Neural cell (in vitro differentiated cells): Measurements from ENCODE around the gene TRUB2. TPM values are rescaled to one million over a fixed set of nuclear protein-coding genes. Genes with fewer than 3 reads are reported as not detected.
"Not testable (repeated sequence)": the region's sequence is repeated elsewhere in the genome, so short reads cannot be mapped to it uniquely, and the experiment has no call there.

Experiments used
- H2AFZ ChIP-seq: fragments of 200-600, 300-800 bp; sonication (generic), shearing (Covaris generic); 2 replicates; pipeline ENCODE4 v1.6.0; 2014; ENCODE audit warnings: low read depth, mild to moderate bottlenecking, antibody characterized with exemption, low read length, moderate library complexity
- H3F3A ChIP-seq: fragments of 200-600 bp; shearing (Covaris generic); 2 replicates; pipeline ENCODE4 v1.6.1; 2016; ENCODE audit warnings: mild to moderate bottlenecking, moderate library complexity, mixed read lengths, antibody characterized with exemption, low read length; ENCODE audit not compliant: insufficient read depth, poor library complexity, severe bottlenecking
- H3K27ac ChIP-seq: fragments of 200-600, 300-800 bp; sonication (generic), shearing (Covaris generic); 2 replicates; pipeline ENCODE4 v1.5.1; 2014; ENCODE audit warnings: mild to moderate bottlenecking, low read length, moderate library complexity
- H3K27me3 ChIP-seq: fragments of 300-800, 200-600 bp; sonication (generic), shearing (Covaris generic); 2 replicates; pipeline ENCODE4 v1.6.0; 2014; ENCODE audit warnings: mild to moderate bottlenecking, low read depth, low read length, moderate library complexity; ENCODE audit not compliant: insufficient read depth
- H3K36me3 ChIP-seq: fragments of 300-800, 200-600 bp; sonication (generic), shearing (Covaris generic); 2 replicates; pipeline ENCODE4 v1.5.1; 2014; ENCODE audit warnings: mild to moderate bottlenecking, antibody characterized with exemption, low read length, moderate library complexity; ENCODE audit not compliant: insufficient read depth
- H3K4me2 ChIP-seq: fragments of 300-800, 200-600 bp; sonication (generic), shearing (Covaris generic); 2 replicates; pipeline ENCODE4 v1.6.0; 2014; ENCODE audit warnings: mild to moderate bottlenecking, low read length
- H3K4me3 ChIP-seq: fragments of 300-800, 200-600 bp; sonication (generic), shearing (Covaris generic); 2 replicates; pipeline ENCODE4 v1.5.1; 2014; ENCODE audit warnings: mild to moderate bottlenecking, low read length, moderate library complexity
- H3K79me2 ChIP-seq: fragments of 200-600 bp; shearing (Covaris generic); replicated peaks from 2 replicates; pipeline ENCODE4 v1.6.0; 2014; ENCODE audit warnings: mild to moderate bottlenecking, low read length, moderate library complexity; ENCODE audit not compliant: insufficient read depth
- H3K9ac ChIP-seq: fragments of 300-800, 200-600 bp; sonication (generic), shearing (Covaris generic); 2 replicates; pipeline ENCODE4 v1.6.1; 2016; ENCODE audit warnings: mild to moderate bottlenecking, low read length, mixed read lengths
- H3K9me2 ChIP-seq: fragments of 200-600 bp; shearing (Covaris generic); 2 replicates; pipeline ENCODE4 v1.6.1; 2016; ENCODE audit warnings: mild to moderate bottlenecking, low read length, mixed read lengths; ENCODE audit not compliant: insufficient read depth
- H3K9me3 ChIP-seq: fragments of 200-600, 300-800 bp; sonication (generic), shearing (Covaris generic); 2 replicates; pipeline ENCODE4 v1.6.1; 2016; ENCODE audit warnings: mild to moderate bottlenecking, mixed run types, low read length, moderate library complexity, mixed read lengths
- H4K20me1 ChIP-seq: fragments of 200-600 bp; shearing (Covaris generic); 2 replicates; pipeline ENCODE4 v1.6.1; 2016; ENCODE audit warnings: mild to moderate bottlenecking, mixed run types; ENCODE audit not compliant: insufficient read depth
- EP300 ChIP-seq: fragments of 450-650 bp; conservative IDR thresholded peaks from 2 replicates; pipeline ENCODE4 v1.6.1; 2014; ENCODE audit warnings: antibody characterized with exemption, mild to moderate bottlenecking, moderate library complexity; ENCODE audit not compliant: poor library complexity, severe bottlenecking
- EZH2 ChIP-seq: fragments of 200-600, 300-800 bp; shearing (Covaris generic), sonication (generic); IDR thresholded peaks from 2 replicates; pipeline ENCODE4 v1.6.1; 2014; ENCODE audit warnings: antibody characterized with exemption, low read length, borderline replicate concordance, mild to moderate bottlenecking; ENCODE audit not compliant: insufficient read depth, poor library complexity, severe bottlenecking
- MXI1 ChIP-seq: fragments of 450-650 bp; conservative IDR thresholded peaks from 2 replicates; pipeline ENCODE4 v1.6.1; 2014; ENCODE audit warnings: antibody characterized with exemption, mild to moderate bottlenecking; ENCODE audit not compliant: poor library complexity, severe bottlenecking
- POLR2AphosphoS5 ChIP-seq: IDR thresholded peaks from 2 replicates; pipeline ENCODE4 v1.6.1; 2012
- REST ChIP-seq: IDR thresholded peaks from 2 replicates; pipeline ENCODE4 v1.6.1; 2012; ENCODE audit warnings: borderline replicate concordance
- SMC3 ChIP-seq: fragments of 450-650 bp; conservative IDR thresholded peaks from 2 replicates; pipeline ENCODE4 v1.6.1; 2014; ENCODE audit warnings: antibody characterized with exemption, mild to moderate bottlenecking, moderate library complexity; ENCODE audit not compliant: poor library complexity
- TAF1 ChIP-seq: IDR thresholded peaks from 2 replicates; pipeline ENCODE4 v1.6.1; 2012; ENCODE audit warnings: low read depth
- polyA plus RNA-seq: library from polyadenylated mRNA; depleted of rRNA; stranded (reverse); fragments of >200 nt; gene quantifications from 2 replicates; pipeline ENCODE4 v1.2.3, GENCODE V29; 2014
- TF ChIP-seq, protein P1 (sequence below): fragments of 450-650 bp; IDR thresholded peaks from 2 replicates; pipeline ENCODE4 v1.5.1; 2014; ENCODE audit warnings: antibody characterized with exemption, mild to moderate bottlenecking, moderate library complexity; ENCODE audit not compliant: poor library complexity, severe bottlenecking

Gene TRUB2
- polyA plus RNA-seq, 1 donor from 2014 or later, result 22.3 TPM

DNA sequence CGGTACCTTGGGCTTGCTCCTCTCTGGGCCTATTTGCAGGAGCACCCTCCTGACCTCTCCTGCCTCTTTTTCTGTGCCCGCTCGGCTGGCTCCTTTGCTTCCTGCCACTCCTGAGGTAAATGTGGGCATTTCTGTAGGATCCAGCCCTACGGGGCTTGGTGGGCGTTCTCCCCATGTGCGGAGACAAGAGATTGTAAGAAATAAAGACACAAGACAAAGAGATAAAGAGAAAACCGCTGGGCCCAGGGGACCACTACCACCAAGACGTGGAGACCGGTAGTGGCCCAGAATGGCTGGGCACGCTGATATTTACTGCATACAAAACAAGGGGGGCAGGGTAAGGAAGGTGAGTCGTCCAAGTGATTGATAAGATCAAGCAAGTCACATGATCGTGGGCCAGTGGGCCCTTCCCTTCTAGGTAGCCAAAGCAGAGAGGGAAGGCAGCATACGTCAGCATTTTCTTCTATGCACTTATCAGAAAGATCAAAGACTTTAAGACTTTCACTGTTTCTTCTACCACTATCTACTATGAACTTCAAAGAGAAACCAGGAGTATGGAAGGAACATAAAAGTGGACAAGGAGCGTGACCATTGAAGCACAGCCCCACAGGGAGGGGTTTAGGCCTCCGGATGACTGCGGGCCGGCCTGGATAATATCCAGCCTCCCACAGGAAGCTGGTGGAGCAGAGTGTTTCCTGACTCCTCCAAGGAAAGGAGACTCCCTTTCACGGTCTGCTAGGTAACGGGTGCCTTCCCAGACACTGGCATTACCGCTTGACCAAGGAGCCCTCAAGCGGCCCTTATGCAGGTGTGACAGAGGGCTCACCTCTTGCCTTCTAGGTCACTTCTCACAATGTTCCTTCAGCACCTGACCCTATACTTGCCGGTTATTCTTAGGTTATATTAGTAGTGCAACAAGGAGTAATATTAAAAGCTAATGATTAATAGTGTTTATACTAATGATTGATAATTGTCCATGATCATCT, 42.9 kb downstream of the TRUB2 start:
- not testable (repeated sequence) for H3K9ac ChIP-seq, H3K27me3 ChIP-seq, H2AFZ ChIP-seq, H3K4me3 ChIP-seq, H3K27ac ChIP-seq, H3K9me2 ChIP-seq, H3K9me3 ChIP-seq, H4K20me1 ChIP-seq, H3K4me2 ChIP-seq, H3K36me3 ChIP-seq, H3F3A ChIP-seq
- H3K79me2 ChIP-seq, result peaks cover 11% of the 10 kb centered on the region

DNA sequence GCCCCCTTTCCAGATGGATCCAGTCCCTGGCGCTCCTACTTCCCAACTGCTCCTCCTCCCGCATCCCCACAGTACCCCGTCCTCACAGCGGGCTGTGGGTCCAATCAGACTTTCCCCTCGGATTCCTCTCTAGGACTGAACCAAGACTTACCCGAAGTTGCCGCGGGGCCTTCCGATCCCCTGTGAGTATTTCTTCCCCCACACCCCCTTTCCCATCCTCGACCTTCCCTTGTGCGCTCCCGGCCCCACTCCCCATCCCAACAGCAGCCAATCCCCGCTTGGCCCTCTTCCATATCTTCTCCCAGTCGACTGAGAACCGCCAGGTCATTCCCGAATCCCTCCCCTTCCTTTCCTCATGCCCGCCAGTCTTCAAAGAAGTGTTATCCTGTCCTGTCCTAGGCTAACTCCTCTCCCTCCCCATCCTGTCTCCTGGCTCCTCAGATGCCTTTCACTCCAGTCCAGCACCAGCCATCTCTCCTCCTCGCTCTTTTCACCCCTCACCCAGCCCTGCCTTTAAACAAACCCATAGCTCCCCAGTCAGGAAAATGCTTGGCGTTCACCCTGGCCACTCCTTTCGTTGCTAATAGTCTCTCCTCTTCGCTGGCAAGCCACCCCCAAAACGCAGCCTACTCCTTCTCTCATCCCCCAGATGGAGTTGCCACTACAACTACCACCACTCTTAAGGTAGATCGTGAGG, 45.5 kb downstream of the TRUB2 start:
- no peaks in the 10 kb centered on the region for H3K27me3 ChIP-seq
- H4K20me1 ChIP-seq, result no peaks in the 10 kb centered on the region
- H2AFZ ChIP-seq, result peak overlapping the region; percentile 67
- no peaks in the 10 kb centered on the region for H3F3A ChIP-seq
- no peaks in the 10 kb centered on the region for H3K36me3 ChIP-seq
- H3K79me2 ChIP-seq, result peaks cover 15% of the 10 kb centered on the region
- H3K4me2 ChIP-seq, result peak overlapping the region; percentile 98
- H3K9ac ChIP-seq, result peak overlapping the region; percentile 74
- H3K4me3 ChIP-seq, result peak overlapping the region; percentile 95
- no peaks in the 10 kb centered on the region for H3K9me3 ChIP-seq
- no peaks in the 10 kb centered on the region for H3K9me2 ChIP-seq
- peak overlapping the region; percentile 54 for H3K27ac ChIP-seq
- TF ChIP-seq EZH2, result no peak
- no peak for TF ChIP-seq REST
- no peak for TF ChIP-seq SMC3
- TF ChIP-seq EP300, result no peak
- no peak for TF ChIP-seq MXI1

- peak; percentile 51 for TF ChIP-seq TAF1
- TF ChIP-seq, protein P1, sequence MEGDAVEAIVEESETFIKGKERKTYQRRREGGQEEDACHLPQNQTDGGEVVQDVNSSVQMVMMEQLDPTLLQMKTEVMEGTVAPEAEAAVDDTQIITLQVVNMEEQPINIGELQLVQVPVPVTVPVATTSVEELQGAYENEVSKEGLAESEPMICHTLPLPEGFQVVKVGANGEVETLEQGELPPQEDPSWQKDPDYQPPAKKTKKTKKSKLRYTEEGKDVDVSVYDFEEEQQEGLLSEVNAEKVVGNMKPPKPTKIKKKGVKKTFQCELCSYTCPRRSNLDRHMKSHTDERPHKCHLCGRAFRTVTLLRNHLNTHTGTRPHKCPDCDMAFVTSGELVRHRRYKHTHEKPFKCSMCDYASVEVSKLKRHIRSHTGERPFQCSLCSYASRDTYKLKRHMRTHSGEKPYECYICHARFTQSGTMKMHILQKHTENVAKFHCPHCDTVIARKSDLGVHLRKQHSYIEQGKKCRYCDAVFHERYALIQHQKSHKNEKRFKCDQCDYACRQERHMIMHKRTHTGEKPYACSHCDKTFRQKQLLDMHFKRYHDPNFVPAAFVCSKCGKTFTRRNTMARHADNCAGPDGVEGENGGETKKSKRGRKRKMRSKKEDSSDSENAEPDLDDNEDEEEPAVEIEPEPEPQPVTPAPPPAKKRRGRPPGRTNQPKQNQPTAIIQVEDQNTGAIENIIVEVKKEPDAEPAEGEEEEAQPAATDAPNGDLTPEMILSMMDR, result no peak
- TF ChIP-seq POLR2AphosphoS5, result peak; percentile 63
- Histone ChIP-seq H3K79me2 (peaks cover 15% of the 10 kb centered on the region), H3K4me3 (peak within 1 kb of the TSS; percentile 95), H3K9me2 (no peaks in the 10 kb centered on the region), H3K4me2 (peak within 1 kb of the TSS; percentile 98), H3K9me3 (no peaks in the 10 kb centered on the region), H2AFZ (peak within 1 kb of the TSS; percentile 77), H4K20me1 (no peaks in the 10 kb centered on the region), H3K27me3 (no peaks in the 10 kb centered on the region), H3F3A (no peaks in the 10 kb centered on the region), H3K27ac (peak within 1 kb of the TSS; percentile 63), H3K9ac (peak within 1 kb of the TSS; percentile 92), H3K36me3 (no peaks in the 10 kb centered on the region)
Measured at GRCh38 chr9:128276008-128276573, 46.2 kb downstream of the TRUB2 start, which contains the start of gene SWI5. Gene SWI5, plus strand, starts transcription at chr9:128276276.
